A549 (cell line): ENCODE data around the gene HOXC11.

ENCODE experiments used
- CTCF ChIP-seq: fragments of >200 bp; sonication (Bioruptor Twin); formaldehyde crosslinking; IDR thresholded peaks from 3 replicates; pipeline ENCODE4 v1.5.1; 2016
- RAD21 ChIP-seq, 2 experiments: fragments of >200 bp in 1 of 2; sonication (Bioruptor Twin) in 1 of 2; formaldehyde crosslinking in 1 of 2; IDR thresholded peaks in 1 of 2; conservative IDR thresholded peaks in 1 of 2; 2 replicates in 1 of 2; 3 replicates in 1 of 2; pipeline ENCODE4 v1.6.1; 2012 to 2018; ENCODE audit warnings: inconsistent platforms in 1 of 2

- TF ChIP-seq CTCF: no peak
- no peak for TF ChIP-seq RAD21 (conservative IDR thresholded peaks at IDR 0.05 in 1 of 2, IDR thresholded peaks at IDR 0.05 in 1 of 2)
Observed at GRCh38 chr12:53967421-53967925, 5.5 kb upstream of the HOXC11 start.
